DND-41 (cell line): ENCODE results near the gene KRT77.

Experiments
- EZH2 ChIP-seq: IDR thresholded peaks from 3 replicates; pipeline ENCODE4 v1.6.1; 2012; ENCODE audit warnings: borderline replicate concordance, low read depth, mild to moderate bottlenecking, moderate library complexity, low read length, inconsistent platforms; ENCODE audit not compliant: severe bottlenecking
- TF ChIP-seq, protein P1 (sequence below): IDR thresholded peaks from 2 replicates; pipeline ENCODE4 v1.5.1; 2012; ENCODE audit warnings: borderline replicate concordance, low read length, moderate library complexity, mild to moderate bottlenecking; ENCODE audit not compliant: poor library complexity, severe bottlenecking; ENCODE audit errors: extremely low read depth

DNA sequence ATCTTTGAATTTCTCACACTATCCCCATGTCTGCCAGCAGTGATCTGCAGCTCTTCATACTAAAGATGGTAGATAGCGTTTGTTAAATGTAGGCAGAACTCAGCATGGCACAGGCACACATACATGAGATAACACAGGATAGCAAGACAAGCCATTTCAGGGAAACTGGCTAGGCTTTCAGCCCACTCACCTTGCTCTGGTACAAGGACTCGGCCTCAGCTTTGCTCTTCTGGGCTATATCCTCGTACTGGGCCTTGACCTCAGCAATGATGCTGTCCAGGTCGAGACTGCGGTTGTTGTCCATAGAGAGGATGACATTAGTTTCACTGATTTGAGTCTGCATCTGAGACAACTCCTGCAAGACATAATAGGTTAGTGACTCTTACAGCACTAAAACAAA, 26.2 kb downstream of the KRT77 start:
- TF ChIP-seq, protein P1, sequence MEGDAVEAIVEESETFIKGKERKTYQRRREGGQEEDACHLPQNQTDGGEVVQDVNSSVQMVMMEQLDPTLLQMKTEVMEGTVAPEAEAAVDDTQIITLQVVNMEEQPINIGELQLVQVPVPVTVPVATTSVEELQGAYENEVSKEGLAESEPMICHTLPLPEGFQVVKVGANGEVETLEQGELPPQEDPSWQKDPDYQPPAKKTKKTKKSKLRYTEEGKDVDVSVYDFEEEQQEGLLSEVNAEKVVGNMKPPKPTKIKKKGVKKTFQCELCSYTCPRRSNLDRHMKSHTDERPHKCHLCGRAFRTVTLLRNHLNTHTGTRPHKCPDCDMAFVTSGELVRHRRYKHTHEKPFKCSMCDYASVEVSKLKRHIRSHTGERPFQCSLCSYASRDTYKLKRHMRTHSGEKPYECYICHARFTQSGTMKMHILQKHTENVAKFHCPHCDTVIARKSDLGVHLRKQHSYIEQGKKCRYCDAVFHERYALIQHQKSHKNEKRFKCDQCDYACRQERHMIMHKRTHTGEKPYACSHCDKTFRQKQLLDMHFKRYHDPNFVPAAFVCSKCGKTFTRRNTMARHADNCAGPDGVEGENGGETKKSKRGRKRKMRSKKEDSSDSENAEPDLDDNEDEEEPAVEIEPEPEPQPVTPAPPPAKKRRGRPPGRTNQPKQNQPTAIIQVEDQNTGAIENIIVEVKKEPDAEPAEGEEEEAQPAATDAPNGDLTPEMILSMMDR = no peak
- TF ChIP-seq EZH2 = no peak
